Ovary (tissue), 3 donors: ENCODE data around the gene INCENP.

Source experiments
- EP300 ChIP-seq: sonication (generic); formaldehyde crosslinking; IDR thresholded peaks from one replicate; pipeline ENCODE4 v1.6.1; 2017; ENCODE audit warnings: antibody characterized with exemption
- POLR2A ChIP-seq: fragments of 450-650 bp; IDR thresholded peaks from one replicate; pipeline ENCODE4 v1.6.1; 2017; ENCODE audit warnings: antibody characterized with exemption, mild to moderate bottlenecking, moderate library complexity
- TF ChIP-seq, protein P1 (sequence below), 3 donors: fragments of 450-650 bp in 2 of 3; fragments of 200-600 bp in 1 of 3; IDR thresholded peaks; one replicate each; pipeline versions ENCODE4 v1.5.1 to v1.8.0; 2016 to 2022; ENCODE audit warnings: antibody characterized with exemption in 3 of 3, mild to moderate bottlenecking in 1 of 3
- donor health status: DM: no; HTN: no; CAD: no.

DNA sequence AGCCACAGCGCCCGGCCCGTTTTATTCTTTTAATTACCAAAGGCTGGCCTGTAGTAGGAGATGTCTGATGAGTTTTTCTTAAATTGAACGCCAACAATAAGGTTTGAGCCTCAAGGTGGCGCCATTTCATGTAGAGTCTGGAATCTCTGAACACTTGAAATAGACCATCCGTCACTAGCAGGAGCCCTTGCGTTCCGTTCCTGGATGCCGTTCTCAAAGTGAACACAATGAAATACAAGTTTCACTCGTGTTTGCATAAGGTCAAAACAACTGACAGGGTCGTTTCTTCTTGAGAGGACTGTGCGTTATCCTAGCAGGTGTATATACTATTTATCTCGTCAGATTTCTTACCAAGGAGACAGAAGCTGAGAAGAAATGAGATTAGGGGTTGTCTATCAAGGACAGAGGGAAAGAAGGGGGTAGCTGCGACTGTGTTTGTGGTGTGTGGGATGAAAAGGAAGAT, 47.5 kb downstream of the INCENP start:
- TF ChIP-seq, protein P1, sequence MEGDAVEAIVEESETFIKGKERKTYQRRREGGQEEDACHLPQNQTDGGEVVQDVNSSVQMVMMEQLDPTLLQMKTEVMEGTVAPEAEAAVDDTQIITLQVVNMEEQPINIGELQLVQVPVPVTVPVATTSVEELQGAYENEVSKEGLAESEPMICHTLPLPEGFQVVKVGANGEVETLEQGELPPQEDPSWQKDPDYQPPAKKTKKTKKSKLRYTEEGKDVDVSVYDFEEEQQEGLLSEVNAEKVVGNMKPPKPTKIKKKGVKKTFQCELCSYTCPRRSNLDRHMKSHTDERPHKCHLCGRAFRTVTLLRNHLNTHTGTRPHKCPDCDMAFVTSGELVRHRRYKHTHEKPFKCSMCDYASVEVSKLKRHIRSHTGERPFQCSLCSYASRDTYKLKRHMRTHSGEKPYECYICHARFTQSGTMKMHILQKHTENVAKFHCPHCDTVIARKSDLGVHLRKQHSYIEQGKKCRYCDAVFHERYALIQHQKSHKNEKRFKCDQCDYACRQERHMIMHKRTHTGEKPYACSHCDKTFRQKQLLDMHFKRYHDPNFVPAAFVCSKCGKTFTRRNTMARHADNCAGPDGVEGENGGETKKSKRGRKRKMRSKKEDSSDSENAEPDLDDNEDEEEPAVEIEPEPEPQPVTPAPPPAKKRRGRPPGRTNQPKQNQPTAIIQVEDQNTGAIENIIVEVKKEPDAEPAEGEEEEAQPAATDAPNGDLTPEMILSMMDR (IDR thresholded peaks at IDR 0.05) = no peak
- TF ChIP-seq POLR2A = no peak
- no peak for TF ChIP-seq EP300
